Fibroblast of skin of left biceps (primary cell): ENCODE measurements around the gene AP2M1.
A peak's percentile ranks its signal among the peaks of the same experiment; 100 is the strongest.

Experiments
- DNase-seq, 2 experiments: peaks; one replicate each; pipeline ENCODE4 v3.0.0-alpha.2; 2013; ENCODE audit warnings: low read depth in 2 of 2

AP2M1 gene

GRCh38 chr3:184180165-184180564 is 5.5 kb downstream of the AP2M1 start:
- DNase-seq, result no peak

- DNase-seq, result no peak
These were observed 6.9 kb downstream of the AP2M1 start for GRCh38 chr3:184181596-184181995.

- DNase-seq, result no peak
These were observed 9.0 kb downstream of the AP2M1 start for GRCh38 chr3:184183679-184184078.

- no peak for DNase-seq
These were observed 10.0 kb downstream of the AP2M1 start for GRCh38 chr3:184184546-184185230.

GRCh38 chr3:184185461-184186183 is 11.0 kb downstream of the AP2M1 start:
- DNase-seq, result peak; percentile 95 to 97

- no peak for DNase-seq
These were observed 11.7 kb downstream of the AP2M1 start, which contains the start of gene ABCF3 for GRCh38 chr3:184186184-184186901. Gene ABCF3 (plus strand): TSS chr3:184186199. CDS start chr3:184186208, 9 bp downstream.

GRCh38 chr3:184186902-184187207 is 12.2 kb downstream of the AP2M1 start:
- DNase-seq, result no peak

GRCh38 chr3:184188080-184188479 is 13.4 kb downstream of the AP2M1 start:
- no peak for DNase-seq

GRCh38 chr3:184189421-184189820 is 14.8 kb downstream of the AP2M1 start:
- DNase-seq, result no peak

- DNase-seq, result no peak
These were observed 18.2 kb downstream of the AP2M1 start for GRCh38 chr3:184192889-184193288.

GRCh38 chr3:184193991-184194539 is 19.4 kb downstream of the AP2M1 start:
- DNase-seq, result no peak

- DNase-seq, result no peak
These were observed 21.9 kb downstream of the AP2M1 start for GRCh38 chr3:184196536-184196935.

- DNase-seq, result no peak
These were observed 23.9 kb downstream of the AP2M1 start for GRCh38 chr3:184198509-184198908.

- no peak for DNase-seq
These were observed 26.2 kb downstream of the AP2M1 start for GRCh38 chr3:184200825-184201224.

GRCh38 chr3:184203526-184203925 is 28.9 kb downstream of the AP2M1 start:
- no peak for DNase-seq

- no peak for DNase-seq
These were observed 34.7 kb downstream of the AP2M1 start for GRCh38 chr3:184209146-184209923.

GRCh38 chr3:184211297-184211696 is 36.6 kb downstream of the AP2M1 start:
- no peak for DNase-seq

GRCh38 chr3:184211718-184212117 is 37.1 kb downstream of the AP2M1 start:
- DNase-seq, result no peak

- DNase-seq, result no peak
These were observed 44.2 kb downstream of the AP2M1 start for GRCh38 chr3:184218814-184219213.

- no peak for DNase-seq
These were observed 47.9 kb downstream of the AP2M1 start for GRCh38 chr3:184222521-184222920.

GRCh38 chr3:184223946-184224345 is 49.3 kb downstream of the AP2M1 start:
- DNase-seq, result no peak

GRCh38 chr3:184227481-184227935 is 52.9 kb downstream of the AP2M1 start:
- no peak for DNase-seq
